Measurements from ENCODE around the gene RNF181. TPM values are rescaled to one million over a fixed set of nuclear protein-coding genes. Genes with fewer than 3 reads are reported as not detected.

RNF181 gene
- total and polyA plus RNA-seq, 2 of the 13 experiments (the other 11 are each of a cell fraction or from before 2014, with no cell fraction given), result 224 to 578 TPM

GRCh38 chr2:85584354-85584856, 11.1 kb upstream of the RNF181 start, which contains the start of gene VAMP5 (continued):
- TF ChIP-seq E2F2 (CRISPR knock-in tag; IDR thresholded peaks at IDR 0.05; ENCODE audit: borderline replicate concordance) (peak; percentile 68; the same call in 1 of the 2 replicates), TRAFD1 (CRISPR knock-in tag; IDR thresholded peaks at IDR 0.05; ENCODE audit: borderline replicate concordance) (peak; percentile 91), ZFP90 (CRISPR knock-in tag; IDR thresholded peaks at IDR 0.05; ENCODE audit: borderline replicate concordance) (peak; percentile 92; the same call in 1 of the 2 replicates), ZMYM2 (CRISPR knock-in tag; IDR thresholded peaks at IDR 0.05) (0 out of 2 replicates have a peak, but pooled peaks have one; percentile 22), ZNF580 (CRISPR knock-in tag; IDR thresholded peaks at IDR 0.05; ENCODE audit: borderline replicate concordance, low read depth) (0 out of 2 replicates have a peak, but pooled peaks have one; percentile 52), FOXK2 (IDR thresholded peaks at IDR 0.05) (no peak), ATF1 (CRISPR knock-in tag; IDR thresholded peaks at IDR 0.05) (no peak), TSC22D2 (CRISPR knock-in tag; IDR thresholded peaks at IDR 0.05; ENCODE audit: borderline replicate concordance) (no peak; the same call in none of the 2 replicates), SOX5 (CRISPR knock-in tag; IDR thresholded peaks at IDR 0.05; ENCODE audit: borderline replicate concordance) (no peak), TARDBP (CRISPR knock-in tag; IDR thresholded peaks at IDR 0.05) (0 out of 2 replicates have a peak, but pooled peaks have one; percentile 38), ZNF282 (IDR thresholded peaks at IDR 0.05; ENCODE audit: partially characterized antibody) (no peak), RCOR2 (CRISPR knock-in tag; IDR thresholded peaks at IDR 0.05) (no peak), SCMH1 (CRISPR knock-in tag; IDR thresholded peaks at IDR 0.05; ENCODE audit: borderline replicate concordance) (no peak), NCOA1 (CRISPR knock-in tag; IDR thresholded peaks at IDR 0.05) (no peak; the same call in 1 of the 2 replicates), NFRKB (IDR thresholded peaks at IDR 0.05) (no peak), ZNF496 (CRISPR knock-in tag; IDR thresholded peaks at IDR 0.05; ENCODE audit: insufficient replicate concordance) (no peak), HDAC6 (IDR thresholded peaks at IDR 0.05; ENCODE audit: low read depth, low read length) (no peak), ZC3H4 (CRISPR knock-in tag; IDR thresholded peaks at IDR 0.05; ENCODE audit: borderline replicate concordance) (no peak)
- TF ChIP-seq, protein P1, sequence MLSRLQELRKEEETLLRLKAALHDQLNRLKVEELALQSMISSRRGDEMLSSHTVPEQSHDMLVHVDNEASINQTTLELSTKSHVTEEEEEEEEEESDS (CRISPR knock-in tag; IDR thresholded peaks at IDR 0.05; ENCODE audit: borderline replicate concordance), result no peak
